Fibroblast of villous mesenchyme (primary cell): ENCODE measurements around the gene AFAP1. TPM values are rescaled to one million over a fixed set of nuclear protein-coding genes. Genes with fewer than 3 reads are reported as not detected.

Experiments used
- DNase-seq: peaks from one replicate; pipeline ENCODE4 v3.0.0-alpha.2; 2010; ENCODE audit warnings: low read depth
- H3K4me3 ChIP-seq: 2 replicates; pipeline ENCODE4 v1.5.1; 2011; ENCODE audit warnings: low read depth, mild to moderate bottlenecking, low read length
- total RNA-seq: library from RNA; depleted of rRNA; stranded (reverse); fragments of >200 nt; gene quantifications from 2 replicates; pipeline ENCODE4 v1.2.3, GENCODE V29; 2012
- TF ChIP-seq, protein P1 (sequence below): IDR thresholded peaks from 2 replicates; pipeline ENCODE4 v1.5.1; 2012; ENCODE audit warnings: low read depth, mild to moderate bottlenecking, low read length; ENCODE audit not compliant: insufficient read depth

AFAP1 gene
- total RNA-seq, 1 donor, result 133 TPM

DNA sequence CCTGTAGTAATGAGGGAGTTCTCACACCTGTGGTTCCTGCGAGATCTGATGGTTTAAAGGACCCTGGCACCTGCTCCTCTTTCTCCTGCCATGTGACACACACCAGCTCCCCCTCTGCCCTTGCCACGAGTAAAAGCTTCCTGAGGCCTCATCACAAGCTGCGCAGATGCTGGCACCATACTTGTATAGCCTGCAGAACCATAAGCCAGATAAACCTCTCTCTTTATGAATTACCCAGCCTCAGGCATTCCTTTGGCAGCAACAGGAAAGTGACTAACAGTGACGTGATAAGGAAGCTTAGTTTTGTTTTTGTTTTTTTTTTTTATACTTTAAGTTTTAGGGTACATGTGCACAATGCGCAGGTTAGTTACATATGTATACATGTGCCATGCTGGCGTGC, 130.9 kb downstream of the AFAP1 start:
- peak; percentile 85 for DNase-seq
- H3K4me3 ChIP-seq, result no peak overlapping the region
- TF ChIP-seq, protein P1, sequence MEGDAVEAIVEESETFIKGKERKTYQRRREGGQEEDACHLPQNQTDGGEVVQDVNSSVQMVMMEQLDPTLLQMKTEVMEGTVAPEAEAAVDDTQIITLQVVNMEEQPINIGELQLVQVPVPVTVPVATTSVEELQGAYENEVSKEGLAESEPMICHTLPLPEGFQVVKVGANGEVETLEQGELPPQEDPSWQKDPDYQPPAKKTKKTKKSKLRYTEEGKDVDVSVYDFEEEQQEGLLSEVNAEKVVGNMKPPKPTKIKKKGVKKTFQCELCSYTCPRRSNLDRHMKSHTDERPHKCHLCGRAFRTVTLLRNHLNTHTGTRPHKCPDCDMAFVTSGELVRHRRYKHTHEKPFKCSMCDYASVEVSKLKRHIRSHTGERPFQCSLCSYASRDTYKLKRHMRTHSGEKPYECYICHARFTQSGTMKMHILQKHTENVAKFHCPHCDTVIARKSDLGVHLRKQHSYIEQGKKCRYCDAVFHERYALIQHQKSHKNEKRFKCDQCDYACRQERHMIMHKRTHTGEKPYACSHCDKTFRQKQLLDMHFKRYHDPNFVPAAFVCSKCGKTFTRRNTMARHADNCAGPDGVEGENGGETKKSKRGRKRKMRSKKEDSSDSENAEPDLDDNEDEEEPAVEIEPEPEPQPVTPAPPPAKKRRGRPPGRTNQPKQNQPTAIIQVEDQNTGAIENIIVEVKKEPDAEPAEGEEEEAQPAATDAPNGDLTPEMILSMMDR, result no peak

DNA sequence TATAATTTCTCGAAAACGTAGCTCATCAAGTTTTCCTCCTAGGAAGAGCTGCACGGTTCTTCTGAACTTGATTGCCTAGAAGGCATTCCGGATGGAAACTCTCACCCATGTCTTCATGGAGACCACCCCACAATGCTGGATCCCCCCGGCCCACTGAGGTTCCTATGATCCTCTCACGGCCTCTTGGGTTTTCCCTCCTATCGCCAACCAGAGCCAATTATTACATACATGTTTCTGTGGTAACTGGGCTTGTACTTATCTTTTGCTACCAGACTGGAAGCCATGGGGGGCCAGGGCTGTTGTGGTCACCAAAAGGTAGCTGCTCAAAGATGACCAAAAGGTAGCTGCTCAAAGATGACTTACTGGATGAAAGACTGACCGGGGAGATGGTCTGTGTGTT, 131.5 kb downstream of the AFAP1 start:
- no peak overlapping the region for H3K4me3 ChIP-seq
- DNase-seq, result no peak
- TF ChIP-seq, protein P1, result no peak

DNA sequence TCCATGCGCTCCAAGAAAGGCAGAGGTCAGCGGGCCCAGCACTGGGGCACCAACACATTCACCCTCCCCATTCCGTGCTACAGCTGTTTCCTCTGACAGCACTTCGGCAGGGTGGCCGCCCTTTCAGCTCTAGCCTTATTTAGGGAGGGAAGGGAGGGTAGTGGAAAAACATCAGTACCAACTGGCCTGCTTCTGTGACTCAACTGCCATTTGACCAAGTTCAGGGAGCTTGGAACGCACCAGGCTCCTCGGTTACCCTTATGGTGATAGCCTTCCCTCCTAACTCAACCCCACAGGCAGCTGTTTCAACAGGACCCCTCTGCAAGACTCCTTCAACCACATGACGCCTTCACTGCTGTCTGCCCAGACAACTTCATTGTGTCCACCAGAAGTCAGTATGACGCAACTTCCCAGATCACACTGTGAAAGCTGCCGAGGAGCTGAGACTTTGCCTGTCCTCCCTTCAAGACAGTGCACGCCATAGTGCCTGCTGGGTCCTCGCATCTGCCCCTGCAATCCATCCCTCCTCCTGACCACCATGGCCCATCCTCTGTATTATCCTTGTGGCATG, 132.2 kb downstream of the AFAP1 start:
- H3K4me3 ChIP-seq, result no peak overlapping the region
- TF ChIP-seq, protein P1, result no peak
- peak; percentile 63 for DNase-seq

DNA sequence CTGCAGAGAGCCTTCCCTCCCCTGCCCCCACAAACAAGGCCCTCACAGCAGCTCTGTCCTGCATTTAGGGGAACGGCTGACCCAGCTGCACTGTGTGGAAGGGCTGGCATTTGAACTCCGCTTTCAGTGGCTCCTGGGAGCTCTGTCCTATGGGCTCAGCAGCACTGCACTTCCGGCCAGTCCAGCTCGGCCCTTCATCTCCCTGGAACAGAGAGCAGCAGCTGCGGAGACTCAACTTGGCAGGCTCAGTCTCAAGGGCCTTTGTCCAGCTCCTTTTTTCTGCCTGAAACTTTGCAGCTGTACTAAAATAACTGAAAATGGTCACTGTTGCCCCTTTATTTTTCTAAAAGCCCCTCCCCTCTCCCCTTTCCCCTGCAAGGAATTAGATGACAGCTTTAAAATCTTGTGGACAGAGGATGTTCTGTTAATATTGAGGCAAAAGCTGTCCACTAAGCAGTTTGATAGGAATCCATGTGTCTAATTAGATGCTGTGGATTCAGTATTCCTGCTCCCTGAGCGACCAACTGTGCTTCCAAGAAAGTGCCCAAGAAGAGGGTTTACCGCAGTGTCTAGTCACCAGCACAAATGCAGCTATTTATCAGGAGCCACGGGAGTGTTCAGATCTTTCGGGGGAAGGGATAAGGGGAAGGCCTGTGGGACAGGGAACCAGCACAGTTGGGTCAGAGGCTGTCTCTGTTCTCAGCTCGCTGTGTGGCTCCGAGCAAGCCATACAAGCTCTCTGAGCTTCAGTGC, 133.1 kb downstream of the AFAP1 start:
- H3K4me3 ChIP-seq, result no peak overlapping the region
- TF ChIP-seq, protein P1, result no peak
- peak; percentile 87 for DNase-seq

DNA sequence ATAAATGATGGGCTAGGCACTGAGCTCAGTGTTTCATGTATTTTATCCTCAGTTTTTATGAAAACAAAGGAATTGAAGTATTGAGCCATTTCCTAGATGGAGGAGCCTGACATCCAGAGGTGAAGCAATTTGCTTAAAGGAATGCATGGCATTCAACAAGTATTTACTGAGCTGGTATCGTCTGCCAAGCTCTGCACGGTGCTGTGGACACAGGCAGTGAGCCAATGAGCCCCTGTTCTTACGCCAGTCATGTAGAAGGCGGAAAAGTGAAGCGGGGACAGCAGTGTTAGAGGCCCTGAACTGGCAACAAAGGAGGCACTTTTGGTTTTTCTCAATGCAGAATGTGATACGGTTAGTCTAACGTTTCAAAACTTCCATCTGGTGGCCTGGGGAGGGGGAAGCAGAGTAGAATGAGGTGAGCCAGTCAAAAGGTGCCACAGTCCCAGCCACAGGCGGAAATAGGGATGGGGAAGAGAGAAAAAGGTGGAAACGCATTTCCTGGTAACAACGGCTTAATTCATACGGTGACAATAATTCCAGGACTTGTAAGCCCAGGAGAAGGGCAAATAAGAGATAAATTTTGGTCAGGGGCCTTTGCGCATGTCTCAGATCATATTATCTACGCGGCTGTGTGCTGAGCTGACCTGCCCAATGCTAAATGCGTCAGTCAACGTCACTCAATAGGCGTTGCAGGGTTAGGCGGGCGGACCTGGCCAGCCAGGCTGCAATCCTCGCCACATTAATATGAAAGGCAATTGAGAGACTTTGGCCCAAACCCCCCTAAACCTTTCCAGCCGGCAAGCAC, 133.9 kb downstream of the AFAP1 start:
- no peak overlapping the region for H3K4me3 ChIP-seq
- peak; percentile 85 for DNase-seq
- TF ChIP-seq, protein P1, result no peak

DNA sequence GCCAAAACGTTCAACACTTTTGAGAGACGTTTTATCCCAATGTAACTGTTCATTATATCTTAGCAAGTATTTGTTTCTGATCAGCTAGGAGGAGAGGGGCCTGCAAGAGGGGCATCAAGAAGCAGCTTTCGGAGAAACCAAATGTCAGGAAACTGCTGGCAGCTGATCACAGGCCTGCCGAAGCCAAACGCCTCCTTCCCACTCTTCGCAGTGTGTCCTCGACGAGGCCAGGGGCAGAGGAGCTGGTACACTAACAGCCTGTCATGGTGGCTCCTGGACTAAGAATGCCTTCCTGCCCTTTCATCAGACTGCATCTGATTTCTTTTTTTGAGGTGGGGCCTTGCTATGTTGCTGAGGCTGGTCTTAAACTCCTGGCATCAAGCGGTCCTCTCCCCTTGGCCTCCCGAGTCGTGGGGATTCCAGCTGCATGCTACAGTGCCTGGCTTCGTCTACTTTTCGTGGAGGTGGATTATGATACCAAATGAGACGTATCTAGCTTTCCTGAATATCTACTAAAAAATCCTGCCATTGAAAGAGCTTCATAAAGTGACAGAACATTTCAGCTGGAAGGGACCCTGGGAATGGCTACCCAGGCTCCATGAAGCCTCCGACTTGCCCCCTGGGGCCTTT, 134.8 kb downstream of the AFAP1 start:
- no peak overlapping the region for H3K4me3 ChIP-seq
- TF ChIP-seq, protein P1, result no peak
- DNase-seq, result no peak
